Bronchial epithelial cell (primary cell): Measurements from ENCODE around the gene EML5. TPM values are rescaled to one million over a fixed set of nuclear protein-coding genes. Genes with fewer than 3 reads are reported as not detected.

Source experiments
- DNase-seq: peaks from one replicate; pipeline ENCODE4 v3.0.0-alpha.2; 2010; ENCODE audit warnings: low read depth
- FAIRE-seq: peaks from 2 replicates; lab custom pipeline; 2011; peaks lifted over from hg19 to GRCh38; lab: Jason Lieb, UNC
- H3K27me3 ChIP-seq: 2 replicates; pipeline ENCODE4 v1.5.1; 2011; ENCODE audit warnings: low read length; ENCODE audit not compliant: control insufficient read depth, insufficient read depth
- H3K36me3 ChIP-seq: 2 replicates; pipeline ENCODE4 v1.5.1; 2011; ENCODE audit warnings: low read length; ENCODE audit not compliant: control insufficient read depth, insufficient read depth
- H3K4me3 ChIP-seq: 2 replicates; pipeline ENCODE4 v1.5.1; 2011; ENCODE audit warnings: mild to moderate bottlenecking, low read depth, low read length, control low read depth
- CTCF ChIP-seq: IDR thresholded peaks from 2 replicates; pipeline ENCODE4 v1.5.1; 2011; ENCODE audit warnings: mild to moderate bottlenecking, moderate library complexity, low read length, control low read depth, inconsistent platforms; ENCODE audit not compliant: insufficient read depth, severe bottlenecking
- total RNA-seq: library from RNA; depleted of rRNA; stranded (reverse); fragments of >200 nt; gene quantifications from 2 replicates; pipeline ENCODE4 v1.2.1, GENCODE V29; 2014

Gene EML5
- total RNA-seq, 1 donor from 2014 or later, result not detected

- Histone ChIP-seq H3K4me3 (no peak overlapping the region), H3K27me3 (no peaks in the 10 kb centered on the region), H3K36me3 (no peaks in the 10 kb centered on the region)
- no peak for TF ChIP-seq CTCF
- DNase-seq, result peak; percentile 71
- no peak for FAIRE-seq
Observed at GRCh38 chr14:88749139-88749538, 43.6 kb downstream of the EML5 start.

DNA sequence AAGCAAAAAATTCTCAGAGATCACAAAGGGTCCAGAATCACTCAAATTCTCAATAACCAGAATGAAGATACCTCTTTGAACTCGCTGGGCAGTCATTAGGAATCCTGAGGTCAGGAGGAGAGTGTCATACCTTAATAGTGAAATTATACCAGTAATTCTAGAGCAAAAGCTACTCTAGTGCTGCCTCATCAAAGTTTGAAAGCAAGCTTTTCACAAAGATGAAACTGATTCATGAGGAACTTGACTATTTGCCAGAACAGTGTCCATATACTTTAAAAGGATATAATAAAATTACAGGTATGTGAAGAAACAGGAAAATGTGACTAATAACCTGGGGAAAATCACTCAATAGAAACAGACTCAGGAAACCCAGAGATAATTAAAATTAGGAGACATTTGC lies 44.5 kb downstream of the EML5 start:
- H3K27me3 ChIP-seq, result no peaks in the 10 kb centered on the region
- H3K4me3 ChIP-seq, result no peak overlapping the region
- TF ChIP-seq CTCF, result no peak
- H3K36me3 ChIP-seq, result no peaks in the 10 kb centered on the region
- DNase-seq, result peak; percentile 77
- FAIRE-seq, result no peak

GRCh38 chr14:88746052-88746451 lies 46.7 kb downstream of the EML5 start:
- Histone ChIP-seq H3K4me3 (no peak overlapping the region), H3K27me3 (no peaks in the 10 kb centered on the region), H3K36me3 (no peaks in the 10 kb centered on the region)
- no peak for TF ChIP-seq CTCF
- no peak for FAIRE-seq
- no peak for DNase-seq

- H3K36me3 ChIP-seq, result no peaks in the 10 kb centered on the region
- DNase-seq (no peak), FAIRE-seq (no peak)
- no peaks in the 10 kb centered on the region for H3K27me3 ChIP-seq
- H3K4me3 ChIP-seq, result no peak overlapping the region
- no peak for TF ChIP-seq CTCF
Observed at GRCh38 chr14:88737245-88737644, 55.5 kb downstream of the EML5 start.

GRCh38 chr14:88733121-88733520 lies 59.6 kb downstream of the EML5 start:
- TF ChIP-seq CTCF, result no peak
- DNase-seq (no peak), FAIRE-seq (no peak)
- no peak overlapping the region for H3K4me3 ChIP-seq
- no peaks in the 10 kb centered on the region for H3K36me3 ChIP-seq
- no peaks in the 10 kb centered on the region for H3K27me3 ChIP-seq

DNA sequence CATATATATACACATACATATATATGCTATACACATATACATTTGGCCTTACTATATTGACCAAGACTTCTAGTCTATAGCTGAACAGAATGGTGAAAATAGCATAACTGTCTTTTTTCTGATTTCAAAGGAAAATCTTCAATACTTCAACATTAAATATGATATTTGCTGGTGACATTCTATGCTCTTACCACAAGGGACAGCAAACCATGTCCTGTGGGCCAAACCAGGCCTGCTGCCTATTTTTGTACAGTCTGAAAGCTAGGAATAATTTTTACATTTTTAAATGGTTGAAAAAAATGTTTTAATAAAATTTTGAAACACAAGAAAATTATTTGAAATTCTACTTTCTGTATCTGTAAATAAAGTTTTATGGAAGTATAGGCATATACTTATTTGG lies 63.6 kb downstream of the EML5 start:
- no peak for TF ChIP-seq CTCF
- H3K27me3 ChIP-seq, result no peaks in the 10 kb centered on the region
- H3K36me3 ChIP-seq, result no peaks in the 10 kb centered on the region
- FAIRE-seq (no peak), DNase-seq (no peak)
- no peak overlapping the region for H3K4me3 ChIP-seq
